PC-3 (cell line): ENCODE results near the gene RBMS3.

Experiments
- EZH2phosphoT487 ChIP-seq: fragments of 300-600 bp; sonication (generic); IDR thresholded peaks from 2 replicates; pipeline ENCODE4 v1.6.1; 2018; ENCODE audit warnings: mild to moderate bottlenecking, antibody characterized with exemption, low read length, borderline replicate concordance
- TF ChIP-seq, protein P1 (sequence below): fragments of 300-600 bp; sonication (generic); conservative IDR thresholded peaks from 2 replicates; pipeline ENCODE4 v1.5.1; 2017; ENCODE audit warnings: antibody characterized with exemption, low read depth, mild to moderate bottlenecking, low read length

- TF ChIP-seq, protein P1, sequence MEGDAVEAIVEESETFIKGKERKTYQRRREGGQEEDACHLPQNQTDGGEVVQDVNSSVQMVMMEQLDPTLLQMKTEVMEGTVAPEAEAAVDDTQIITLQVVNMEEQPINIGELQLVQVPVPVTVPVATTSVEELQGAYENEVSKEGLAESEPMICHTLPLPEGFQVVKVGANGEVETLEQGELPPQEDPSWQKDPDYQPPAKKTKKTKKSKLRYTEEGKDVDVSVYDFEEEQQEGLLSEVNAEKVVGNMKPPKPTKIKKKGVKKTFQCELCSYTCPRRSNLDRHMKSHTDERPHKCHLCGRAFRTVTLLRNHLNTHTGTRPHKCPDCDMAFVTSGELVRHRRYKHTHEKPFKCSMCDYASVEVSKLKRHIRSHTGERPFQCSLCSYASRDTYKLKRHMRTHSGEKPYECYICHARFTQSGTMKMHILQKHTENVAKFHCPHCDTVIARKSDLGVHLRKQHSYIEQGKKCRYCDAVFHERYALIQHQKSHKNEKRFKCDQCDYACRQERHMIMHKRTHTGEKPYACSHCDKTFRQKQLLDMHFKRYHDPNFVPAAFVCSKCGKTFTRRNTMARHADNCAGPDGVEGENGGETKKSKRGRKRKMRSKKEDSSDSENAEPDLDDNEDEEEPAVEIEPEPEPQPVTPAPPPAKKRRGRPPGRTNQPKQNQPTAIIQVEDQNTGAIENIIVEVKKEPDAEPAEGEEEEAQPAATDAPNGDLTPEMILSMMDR = no peak
- TF ChIP-seq EZH2phosphoT487 = no peak
These were observed 63.3 kb downstream of the RBMS3 start for GRCh38 chr3:29344154-29344553.
